C4-2B (cell line): ENCODE data around the gene APOA1.

ENCODE experiments used
- H3K27ac ChIP-seq: fragments of 450-650 bp; 2 replicates; pipeline ENCODE4 v1.5.1; 2017
- ZFX ChIP-seq: fragments of 450-650 bp; IDR thresholded peaks from 2 replicates; pipeline ENCODE4 v1.6.1; 2017
- TF ChIP-seq, protein P1 (sequence below): fragments of 450-650 bp; conservative IDR thresholded peaks from 2 replicates; pipeline ENCODE4 v1.5.1; 2017; ENCODE audit warnings: mild to moderate bottlenecking

The APOA1 gene

DNA sequence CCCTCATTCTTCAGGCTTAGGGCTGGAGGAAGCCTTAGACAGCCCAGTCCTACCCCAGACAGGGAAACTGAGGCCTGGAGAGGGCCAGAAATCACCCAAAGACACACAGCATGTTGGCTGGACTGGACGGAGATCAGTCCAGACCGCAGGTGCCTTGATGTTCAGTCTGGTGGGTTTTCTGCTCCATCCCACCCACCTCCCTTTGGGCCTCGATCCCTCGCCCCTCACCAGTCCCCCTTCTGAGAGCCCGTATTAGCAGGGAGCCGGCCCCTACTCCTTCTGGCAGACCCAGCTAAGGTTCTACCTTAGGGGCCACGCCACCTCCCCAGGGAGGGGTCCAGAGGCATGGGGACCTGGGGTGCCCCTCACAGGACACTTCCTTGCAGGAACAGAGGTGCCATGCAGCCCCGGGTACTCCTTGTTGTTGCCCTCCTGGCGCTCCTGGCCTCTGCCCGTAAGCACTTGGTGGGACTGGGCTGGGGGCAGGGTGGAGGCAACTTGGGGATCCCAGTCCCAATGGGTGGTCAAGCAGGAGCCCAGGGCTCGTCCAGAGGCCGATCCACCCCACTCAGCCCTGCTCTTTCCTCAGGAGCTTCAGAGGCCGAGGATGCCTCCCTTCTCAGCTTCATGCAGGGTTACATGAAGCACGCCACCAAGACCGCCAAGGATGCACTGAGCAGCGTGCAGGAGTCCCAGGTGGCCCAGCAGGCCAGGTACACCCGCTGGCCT, 7.1 kb downstream of the APOA1 start:
- TF ChIP-seq, protein P1, sequence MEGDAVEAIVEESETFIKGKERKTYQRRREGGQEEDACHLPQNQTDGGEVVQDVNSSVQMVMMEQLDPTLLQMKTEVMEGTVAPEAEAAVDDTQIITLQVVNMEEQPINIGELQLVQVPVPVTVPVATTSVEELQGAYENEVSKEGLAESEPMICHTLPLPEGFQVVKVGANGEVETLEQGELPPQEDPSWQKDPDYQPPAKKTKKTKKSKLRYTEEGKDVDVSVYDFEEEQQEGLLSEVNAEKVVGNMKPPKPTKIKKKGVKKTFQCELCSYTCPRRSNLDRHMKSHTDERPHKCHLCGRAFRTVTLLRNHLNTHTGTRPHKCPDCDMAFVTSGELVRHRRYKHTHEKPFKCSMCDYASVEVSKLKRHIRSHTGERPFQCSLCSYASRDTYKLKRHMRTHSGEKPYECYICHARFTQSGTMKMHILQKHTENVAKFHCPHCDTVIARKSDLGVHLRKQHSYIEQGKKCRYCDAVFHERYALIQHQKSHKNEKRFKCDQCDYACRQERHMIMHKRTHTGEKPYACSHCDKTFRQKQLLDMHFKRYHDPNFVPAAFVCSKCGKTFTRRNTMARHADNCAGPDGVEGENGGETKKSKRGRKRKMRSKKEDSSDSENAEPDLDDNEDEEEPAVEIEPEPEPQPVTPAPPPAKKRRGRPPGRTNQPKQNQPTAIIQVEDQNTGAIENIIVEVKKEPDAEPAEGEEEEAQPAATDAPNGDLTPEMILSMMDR, result no peak
- TF ChIP-seq ZFX, result no peak
- no peak overlapping the region for H3K27ac ChIP-seq

DNA sequence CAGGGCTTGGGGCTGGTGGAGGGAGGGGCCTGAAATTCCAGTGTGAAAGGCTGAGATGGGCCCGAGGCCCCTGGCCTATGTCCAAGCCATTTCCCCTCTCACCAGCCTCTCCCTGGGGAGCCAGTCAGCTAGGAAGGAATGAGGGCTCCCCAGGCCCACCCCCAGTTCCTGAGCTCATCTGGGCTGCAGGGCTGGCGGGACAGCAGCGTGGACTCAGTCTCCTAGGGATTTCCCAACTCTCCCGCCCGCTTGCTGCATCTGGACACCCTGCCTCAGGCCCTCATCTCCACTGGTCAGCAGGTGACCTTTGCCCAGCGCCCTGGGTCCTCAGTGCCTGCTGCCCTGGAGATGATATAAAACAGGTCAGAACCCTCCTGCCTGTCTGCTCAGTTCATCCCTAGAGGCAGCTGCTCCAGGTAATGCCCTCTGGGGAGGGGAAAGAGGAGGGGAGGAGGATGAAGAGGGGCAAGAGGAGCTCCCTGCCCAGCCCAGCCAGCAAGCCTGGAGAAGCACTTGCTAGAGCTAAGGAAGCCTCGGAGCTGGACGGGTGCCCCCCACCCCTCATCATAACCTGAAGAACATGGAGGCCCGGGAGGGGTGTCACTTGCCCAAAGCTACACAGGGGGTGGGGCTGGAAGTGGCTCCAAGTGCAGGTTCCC, 7.8 kb downstream of the APOA1 start, which contains the start of gene APOC3:
Gene APOC3 (plus strand): TSS at position 383 of the 659 bp plus-strand sequence. CDS start 676 bp downstream, outside the sequence.
- TF ChIP-seq, protein P1, result no peak
- TF ChIP-seq ZFX, result no peak
- no peak within 1 kb of the TSS for H3K27ac ChIP-seq

DNA sequence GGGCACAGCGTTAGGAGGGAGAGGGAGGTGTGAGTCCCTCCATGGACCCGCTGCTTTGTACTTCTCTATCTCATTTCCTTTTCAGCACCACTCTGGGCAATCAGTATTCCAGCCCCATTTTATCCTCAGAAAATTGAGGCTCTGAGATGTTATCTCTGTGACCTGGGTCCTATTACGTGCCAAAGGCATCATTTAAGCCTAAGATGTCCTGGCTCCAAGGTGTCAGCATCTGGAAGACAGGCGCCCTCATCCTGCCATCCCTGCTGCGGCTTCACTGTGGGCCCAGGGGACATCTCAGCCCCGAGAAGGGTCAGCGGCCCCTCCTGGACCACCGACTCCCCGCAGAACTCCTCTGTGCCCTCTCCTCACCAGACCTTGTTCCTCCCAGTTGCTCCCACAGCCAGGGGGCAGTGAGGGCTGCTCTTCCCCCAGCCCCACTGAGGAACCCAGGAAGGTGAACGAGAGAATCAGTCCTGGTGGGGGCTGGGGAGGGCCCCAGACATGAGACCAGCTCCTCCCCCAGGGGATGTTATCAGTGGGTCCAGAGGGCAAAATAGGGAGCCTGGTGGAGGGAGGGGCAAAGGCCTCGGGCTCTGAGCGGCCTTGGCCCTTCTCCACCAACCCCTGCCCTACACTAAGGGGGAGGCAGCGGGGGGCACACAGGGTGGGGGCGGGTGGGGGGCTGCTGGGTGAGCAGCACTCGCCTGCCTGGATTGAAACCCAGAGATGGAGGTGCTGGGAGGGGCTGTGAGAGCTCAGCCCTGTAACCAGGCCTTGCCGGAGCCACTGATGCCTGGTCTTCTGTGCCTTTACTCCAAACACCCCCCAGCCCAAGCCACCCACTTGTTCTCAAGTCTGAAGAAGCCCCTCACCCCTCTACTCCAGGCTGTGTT, 8.5 kb downstream of the APOA1 start:
- no peak overlapping the region for H3K27ac ChIP-seq
- no peak for TF ChIP-seq ZFX
- TF ChIP-seq, protein P1, result no peak

- no peak overlapping the region for H3K27ac ChIP-seq
- TF ChIP-seq ZFX, result no peak
- TF ChIP-seq, protein P1, result no peak
Measured at GRCh38 chr11:116827461-116827860, 10.0 kb downstream of the APOA1 start.

DNA sequence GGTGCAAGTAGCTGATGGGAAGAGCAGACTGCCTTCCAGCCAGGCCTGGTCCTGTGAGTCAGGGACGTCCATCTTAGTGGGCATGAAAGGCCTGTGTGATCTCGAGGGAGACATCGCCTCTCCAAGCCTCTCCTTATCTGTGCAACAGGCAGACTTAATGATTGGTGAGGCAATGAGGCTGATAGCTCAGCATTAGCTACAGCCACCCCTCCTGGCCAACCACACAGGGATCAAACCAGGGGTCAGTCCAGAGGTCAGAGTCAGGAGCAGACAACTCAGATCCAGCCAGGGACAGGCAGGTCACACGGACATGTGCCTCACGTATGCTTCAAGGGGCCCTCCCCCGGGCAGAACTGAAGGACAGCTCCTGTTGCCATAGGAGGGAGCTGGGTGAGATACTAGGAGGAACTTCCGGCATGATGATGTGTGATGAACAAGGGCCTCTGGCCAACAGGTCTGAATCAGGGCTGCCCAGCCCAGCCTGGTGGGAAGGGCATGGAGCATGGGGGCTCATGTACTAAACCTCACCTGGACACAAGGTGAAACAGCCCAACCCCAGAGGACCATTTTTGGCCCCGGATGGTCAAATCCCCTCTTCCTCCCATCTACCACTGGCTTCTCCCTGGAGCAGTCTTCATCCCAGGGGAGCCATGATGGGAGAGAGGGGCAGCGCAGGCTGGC, 10.5 kb downstream of the APOA1 start:
- H3K27ac ChIP-seq, result no peak overlapping the region
- TF ChIP-seq ZFX, result no peak
- TF ChIP-seq, protein P1, result no peak

DNA sequence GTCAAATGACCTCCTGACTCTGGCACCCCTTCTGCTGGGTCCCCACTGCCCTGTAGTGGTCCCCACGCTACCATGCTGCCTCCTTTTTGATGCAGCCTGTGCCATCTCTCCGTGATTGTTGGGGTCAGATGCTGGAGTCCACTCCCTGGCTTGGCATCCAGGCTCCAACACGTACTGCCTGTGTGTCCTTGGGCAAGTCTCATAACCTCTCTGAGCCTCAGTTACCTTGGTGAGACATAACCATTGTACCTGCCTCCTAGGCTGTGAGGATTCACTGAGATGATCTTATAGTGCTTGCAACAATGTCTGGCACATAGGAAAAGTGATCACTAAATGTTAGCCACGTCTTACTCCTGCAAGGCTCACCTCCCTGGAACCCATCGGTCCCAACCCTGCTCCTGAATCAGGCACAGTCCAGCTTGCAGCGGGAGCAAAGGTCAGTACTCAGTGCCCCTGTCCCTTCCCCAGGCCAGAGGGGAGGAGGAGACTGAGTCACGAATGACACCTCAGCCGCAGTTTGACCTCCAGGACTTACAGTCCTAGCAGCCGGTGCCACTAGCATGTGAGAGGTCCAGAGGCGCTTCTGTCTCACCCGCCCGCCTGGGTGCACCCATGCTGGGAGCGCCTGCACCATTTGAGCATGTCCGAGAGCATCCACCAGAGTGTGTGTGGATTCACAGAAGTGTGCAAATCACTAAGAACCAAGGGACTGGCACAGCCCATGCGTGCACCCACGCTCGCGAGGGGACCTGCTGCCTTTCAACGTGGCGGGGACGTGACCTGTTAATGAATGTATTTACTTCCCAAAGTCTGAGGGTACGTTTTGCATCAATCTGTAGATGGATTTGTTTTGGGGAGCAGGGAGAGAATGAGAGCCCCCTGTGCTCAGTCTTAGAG, 11.3 kb downstream of the APOA1 start:
- TF ChIP-seq, protein P1, result no peak
- no peak for TF ChIP-seq ZFX
- H3K27ac ChIP-seq, result no peak overlapping the region
